Stimulated activated CD8-positive, alpha-beta memory T cell treated with anti-CD3 and anti-CD28 coated beads, Interleukin-4, amount 100 ng/mL, for 4 hours (primary cell): ENCODE data around the gene PROM1.

Experiments
- DNase-seq, 2 donors: peaks; one replicate each; pipeline ENCODE4 v3.0.0-alpha.2; 2020; ENCODE audit warnings: low read depth in 2 of 2, low spot score in 1 of 2

PROM1 gene

DNA sequence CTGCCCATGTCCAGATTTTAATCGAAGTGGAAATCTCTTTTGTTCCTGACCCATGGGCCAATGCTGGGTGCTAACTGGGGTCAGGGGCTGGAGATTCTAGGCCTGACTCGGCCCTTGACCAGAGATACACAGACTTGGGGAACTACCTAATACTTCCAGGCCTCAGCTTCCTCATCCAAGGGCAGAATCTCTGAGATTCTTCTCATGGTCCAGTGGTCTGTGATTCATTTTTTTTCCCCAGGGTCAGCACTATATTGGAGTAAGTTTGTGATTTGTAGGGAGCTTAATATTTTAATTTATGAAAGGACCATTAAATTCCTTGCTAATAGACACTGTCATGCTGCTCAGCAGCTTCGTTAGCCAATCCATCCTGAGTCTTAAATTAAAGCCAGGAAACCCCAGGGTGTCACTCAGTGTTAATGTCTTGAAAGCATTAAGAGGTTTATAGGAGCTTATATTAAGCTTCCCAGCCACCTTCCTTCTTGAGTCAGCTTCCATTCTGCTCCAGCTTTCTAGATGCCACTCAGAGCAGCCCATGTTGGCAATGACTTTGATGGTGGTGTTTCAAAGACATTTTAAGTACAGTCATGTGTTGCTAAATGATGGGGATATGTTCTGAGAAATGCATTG lies 27.0 kb upstream of the PROM1 start:
- DNase-seq, result no peak

DNA sequence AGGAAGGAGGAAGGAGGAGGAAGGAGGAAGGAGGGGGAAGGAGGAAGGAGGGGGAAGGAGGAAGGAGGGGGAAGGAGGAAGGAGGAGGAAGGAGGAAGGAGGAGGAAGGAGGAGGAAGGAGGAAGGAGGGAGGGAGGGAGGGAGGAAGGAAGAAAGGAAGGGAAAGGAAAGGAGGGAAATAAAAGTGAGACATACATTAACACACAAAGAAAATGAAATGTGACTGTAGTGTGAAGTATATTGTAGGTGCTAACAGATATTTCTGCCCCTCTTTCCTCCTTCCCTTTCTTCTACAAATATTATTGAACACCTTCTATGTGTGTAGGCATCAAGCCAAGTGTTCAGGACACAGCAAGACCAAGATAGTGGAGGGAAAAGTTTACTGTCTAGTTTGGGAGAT lies 26.4 kb upstream of the PROM1 start:
- DNase-seq, result no peak

DNA sequence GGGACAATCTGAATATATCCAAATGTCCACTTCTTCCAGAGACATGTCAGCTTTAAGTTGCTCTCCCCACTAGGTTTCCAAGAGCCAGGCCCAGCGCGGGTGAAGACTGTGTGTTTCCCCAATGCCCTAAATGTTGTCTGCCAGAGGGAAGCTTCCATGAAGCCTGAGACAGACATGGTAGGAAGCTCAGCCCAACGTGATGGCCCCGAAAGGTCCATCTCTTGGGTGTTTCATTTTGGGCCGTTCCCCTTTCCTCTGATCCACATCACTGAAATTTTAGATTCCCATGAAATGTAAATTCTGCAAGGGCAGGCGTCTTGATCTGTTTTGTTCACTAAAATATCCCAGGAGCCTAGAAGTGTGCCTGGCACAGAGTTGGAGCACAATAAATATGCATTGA lies 25.4 kb upstream of the PROM1 start:
- no peak for DNase-seq

DNA sequence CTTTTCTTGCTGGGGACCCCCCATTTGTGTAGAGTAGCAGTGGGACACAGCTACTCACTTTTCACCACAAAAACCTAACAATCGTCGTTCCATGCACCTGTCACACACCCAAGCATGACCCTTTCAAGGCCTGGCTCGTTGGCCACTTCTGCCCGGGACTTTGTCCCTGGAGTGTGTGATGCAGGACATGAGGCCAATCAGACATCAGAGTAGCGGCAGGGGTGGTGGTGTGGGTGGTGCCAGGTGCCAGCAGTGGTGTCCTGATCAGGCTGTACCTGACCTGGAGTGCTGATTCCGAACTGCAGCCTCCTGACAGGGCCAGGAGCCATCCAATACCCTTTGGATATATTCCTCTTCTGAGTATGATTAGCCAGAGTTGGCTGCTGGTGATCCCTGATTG lies 23.1 kb upstream of the PROM1 start:
- DNase-seq, result no peak

DNA sequence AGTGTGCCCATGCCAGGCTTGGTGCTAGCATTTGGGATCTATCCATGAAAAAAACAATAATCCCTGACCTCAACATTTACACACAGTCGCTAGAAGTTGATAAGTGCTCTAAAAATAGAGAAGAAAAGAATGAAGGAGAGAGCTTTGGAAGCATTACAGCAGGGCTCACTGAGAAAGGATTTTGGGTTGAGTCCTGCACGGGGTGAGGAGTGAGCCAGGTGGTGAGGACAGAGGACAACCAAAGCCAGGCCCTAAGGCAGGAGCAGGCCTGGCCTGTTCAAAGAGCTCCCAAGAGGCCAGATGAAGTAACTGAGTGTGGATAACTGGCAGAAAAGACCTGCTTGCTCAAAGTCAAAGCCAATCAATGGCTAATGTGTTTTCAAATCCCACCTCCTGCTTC lies 20.7 kb upstream of the PROM1 start:
- no peak for DNase-seq

DNA sequence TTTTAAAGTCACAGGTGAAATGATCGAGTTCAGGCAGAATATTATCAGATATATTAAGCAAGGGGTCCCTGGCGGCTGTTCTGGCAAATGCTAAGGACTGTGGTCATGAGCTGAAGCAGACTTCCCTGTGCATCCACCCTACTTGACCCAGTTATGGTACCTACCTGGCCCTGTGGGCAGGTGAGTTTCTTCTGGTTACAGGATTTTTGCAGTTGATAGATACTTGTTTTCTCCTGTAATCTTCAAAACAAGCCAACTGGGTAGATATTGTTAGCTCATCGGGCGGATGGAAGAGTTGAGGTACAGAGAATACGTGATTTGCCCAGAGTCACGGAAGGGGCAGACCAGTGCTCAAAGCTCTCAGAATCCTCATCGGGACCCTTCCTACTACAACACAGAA lies 18.5 kb upstream of the PROM1 start:
- DNase-seq, result no peak

DNA sequence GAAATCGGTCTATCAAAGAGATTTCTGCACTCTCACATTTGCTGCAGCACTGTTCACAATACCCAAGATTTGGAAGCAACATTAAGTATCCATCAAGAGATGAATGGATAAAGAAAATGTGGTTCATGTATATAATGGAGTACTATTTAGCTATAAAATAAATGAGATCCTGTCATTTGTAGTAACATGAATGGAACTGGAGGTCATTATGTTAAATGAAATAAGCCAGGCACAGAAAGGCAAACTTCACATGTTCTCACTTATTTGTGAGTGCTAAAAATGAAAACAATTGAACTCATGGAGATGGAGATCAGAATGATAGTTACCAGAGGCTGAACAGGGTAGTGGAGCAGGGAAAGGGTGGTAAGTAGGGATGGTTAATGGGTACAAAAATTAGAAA lies 17.0 kb upstream of the PROM1 start:
- no peak for DNase-seq

DNA sequence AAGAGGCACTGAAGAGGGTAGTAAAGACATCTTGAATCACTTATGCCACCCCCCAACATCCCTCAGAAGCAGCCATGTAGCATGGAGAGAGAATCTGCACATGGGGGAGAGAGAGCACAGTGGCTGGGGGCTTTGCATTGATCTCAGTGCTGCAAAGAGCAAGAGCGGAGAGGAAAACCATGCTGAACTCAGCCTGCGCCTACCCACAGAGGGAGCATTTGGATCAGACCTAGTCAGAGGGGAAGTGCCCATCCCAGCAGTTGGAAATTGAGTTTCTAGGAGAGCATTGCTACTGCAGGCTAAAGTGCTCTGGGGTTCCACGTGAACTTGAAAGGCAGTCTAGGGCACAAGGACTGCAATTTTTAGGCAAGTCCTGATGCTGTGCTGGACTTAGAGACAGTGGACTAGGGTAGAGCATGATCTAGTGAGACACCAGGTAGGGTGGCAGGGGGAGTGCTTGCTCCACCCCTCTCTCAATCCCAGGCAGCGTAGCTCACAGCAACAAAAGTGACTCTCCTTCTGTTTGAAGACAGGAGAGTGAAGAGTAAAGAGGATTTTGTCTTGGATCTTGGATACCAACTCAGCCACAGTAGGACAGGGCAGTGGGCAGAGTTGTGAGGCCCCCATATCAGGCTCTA lies 9.0 kb upstream of the PROM1 start:
- no peak for DNase-seq

DNA sequence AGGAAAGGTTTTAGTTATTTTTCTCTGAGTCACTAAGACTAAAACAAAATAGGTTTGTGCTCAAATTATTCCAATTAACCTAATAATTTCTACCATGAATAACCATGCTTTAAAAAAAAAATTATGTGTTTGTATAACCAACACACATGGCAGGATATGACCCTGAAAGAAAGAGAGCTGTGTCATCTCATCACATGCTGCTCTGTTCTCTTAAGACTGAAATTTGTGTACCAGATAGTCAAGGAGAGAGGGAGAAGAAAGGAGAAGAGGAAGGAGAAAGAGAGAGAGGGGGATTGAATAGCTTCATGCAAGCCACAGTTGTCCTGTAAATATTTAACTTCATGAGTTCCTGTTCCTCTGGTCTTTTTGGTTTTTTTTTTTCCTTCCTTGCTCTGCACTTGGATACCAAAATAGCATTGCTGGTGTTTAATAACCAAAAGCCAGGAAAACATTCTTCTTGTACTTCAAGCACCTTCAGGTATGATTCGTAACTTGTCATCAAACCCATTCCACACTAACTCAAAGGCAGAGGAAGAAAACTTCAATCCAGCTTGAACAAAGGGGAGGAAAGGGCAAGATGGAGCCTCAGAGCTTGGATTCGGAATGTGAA lies 6.4 kb upstream of the PROM1 start:
- DNase-seq, result no peak

DNA sequence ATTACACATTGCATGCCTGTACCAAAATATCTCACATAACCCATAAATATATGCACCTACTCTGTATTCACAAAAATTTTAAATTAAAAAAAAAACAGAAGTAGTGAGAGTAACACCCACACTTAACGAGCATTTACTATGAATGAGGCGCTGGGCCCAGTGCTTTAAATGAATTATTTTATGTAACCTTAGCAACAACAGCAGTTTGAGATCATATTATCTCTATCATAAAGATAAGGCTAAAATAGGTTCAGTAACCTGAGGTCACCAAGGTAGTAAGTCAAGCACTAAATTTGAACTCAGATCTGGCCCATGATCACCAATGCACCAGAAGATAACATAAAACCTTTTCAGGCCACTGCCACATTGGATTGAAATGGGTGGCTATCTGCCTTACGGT lies 5.3 kb upstream of the PROM1 start:
- no peak for DNase-seq

DNA sequence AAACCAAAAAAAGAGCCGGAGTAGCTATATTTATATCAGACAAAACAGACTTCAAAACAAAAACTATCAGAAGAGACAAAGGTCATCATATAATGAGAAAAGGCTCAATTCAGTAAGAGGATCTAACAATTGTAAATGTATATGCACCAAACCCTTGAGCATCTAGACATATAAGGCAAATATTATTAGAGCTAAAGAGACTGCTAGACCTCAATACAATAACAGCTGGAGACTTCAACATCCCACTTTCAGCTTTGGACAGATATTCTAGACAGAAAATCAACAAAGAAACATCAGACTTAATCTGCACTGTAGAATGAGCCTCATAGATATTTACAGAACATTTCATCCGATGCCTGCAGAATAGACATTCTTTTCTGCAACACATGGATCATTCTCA lies 4.8 kb upstream of the PROM1 start:
- no peak for DNase-seq

DNA sequence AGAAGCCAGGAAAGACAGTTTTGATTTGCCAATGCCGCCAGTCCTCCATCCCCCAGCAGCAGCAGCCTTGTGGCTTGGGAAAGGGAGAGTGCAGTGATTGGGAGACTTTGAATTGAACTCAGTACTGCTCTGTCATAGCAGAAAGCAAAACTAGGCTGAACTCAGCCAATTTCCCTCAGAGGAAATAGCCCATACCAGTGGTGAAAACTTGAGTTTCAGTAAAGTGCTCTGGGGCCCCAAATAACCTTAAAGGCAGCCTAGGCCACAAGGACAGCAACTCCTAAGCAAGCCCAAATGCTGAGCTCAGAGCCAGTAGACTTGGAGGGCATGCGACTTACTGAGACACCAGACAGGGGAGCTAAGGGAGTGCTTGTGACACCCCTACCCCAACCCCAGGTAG lies 2.0 kb upstream of the PROM1 start:
- no peak for DNase-seq

DNA sequence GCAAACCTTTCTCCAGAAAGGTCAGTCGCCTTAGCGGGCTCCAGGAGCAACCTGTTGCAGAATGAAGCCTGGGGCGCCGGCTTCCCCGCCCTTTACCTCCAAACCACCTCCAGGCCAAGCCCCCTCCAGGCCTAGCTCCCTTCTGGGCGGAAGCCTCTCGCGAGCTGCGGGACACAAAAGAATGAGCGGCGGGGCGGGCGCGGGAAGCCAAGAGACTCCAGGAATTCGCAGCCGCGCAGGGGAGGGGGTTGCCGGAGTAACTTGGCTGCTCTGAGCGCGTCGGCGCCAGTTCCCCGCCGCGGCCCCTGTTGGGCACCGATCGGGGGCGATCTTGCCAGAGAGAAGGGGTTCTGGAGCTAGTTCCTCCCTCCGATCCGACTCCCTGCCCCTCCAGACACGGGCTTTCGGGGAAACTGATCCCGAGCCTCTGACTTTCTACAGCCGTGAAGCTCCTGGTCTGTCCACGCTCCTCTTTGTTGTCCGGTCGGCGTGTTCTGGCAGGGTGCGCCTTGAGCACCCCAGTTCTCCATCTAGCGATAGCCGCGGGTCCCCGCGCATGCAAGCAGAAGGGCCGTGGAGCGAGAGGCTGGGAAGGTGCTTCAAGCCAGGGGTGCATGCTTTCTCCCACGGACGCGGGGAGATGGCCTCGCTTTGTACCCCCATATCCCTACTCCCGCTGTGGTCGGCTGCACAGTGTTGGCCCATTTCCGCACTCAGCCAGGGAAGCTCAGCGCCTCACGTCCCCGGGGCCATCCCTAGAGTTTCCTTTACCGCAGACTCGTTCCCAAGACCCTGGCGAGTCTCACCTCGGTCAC lies 1.2 kb downstream of the PROM1 start:
- no peak for DNase-seq

DNA sequence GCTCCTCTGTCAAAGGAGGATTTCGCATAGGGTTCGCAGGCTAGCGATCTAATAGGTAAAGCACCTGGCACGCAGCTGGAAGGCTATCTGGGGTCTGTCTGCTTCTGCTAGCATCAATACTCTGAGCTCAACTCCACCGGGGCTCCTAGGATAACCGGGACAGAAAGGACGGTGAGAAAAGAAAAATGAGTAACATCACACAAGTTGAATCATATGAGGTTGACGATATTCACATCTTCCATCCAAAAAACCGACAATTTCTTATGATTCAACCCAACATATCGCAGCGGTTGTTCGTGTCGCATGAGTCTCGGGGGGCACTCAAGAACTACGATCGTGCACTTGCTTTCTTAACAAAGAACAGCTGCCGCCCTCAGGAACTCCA lies 1.8 kb downstream of the PROM1 start:
- no peak for DNase-seq

DNA sequence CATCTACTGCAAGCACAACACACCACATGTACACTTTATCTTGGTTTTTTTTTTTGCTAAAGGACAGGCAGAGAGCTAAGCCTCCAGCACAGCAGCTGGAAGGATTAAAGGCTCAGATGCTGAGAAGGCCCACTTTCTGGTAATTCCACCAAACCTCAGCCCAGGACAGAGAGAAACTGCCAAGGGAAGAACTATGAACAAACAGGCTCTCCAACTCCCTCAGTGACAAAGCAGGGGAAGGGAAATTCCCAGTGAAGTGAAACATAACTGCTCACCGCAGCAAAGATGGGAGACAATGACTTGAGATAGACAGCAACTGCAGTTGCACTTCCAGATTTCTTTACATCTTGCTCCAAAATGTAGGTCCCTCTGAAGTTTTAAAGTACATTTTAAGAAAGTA lies 4.8 kb downstream of the PROM1 start:
- no peak for DNase-seq

DNA sequence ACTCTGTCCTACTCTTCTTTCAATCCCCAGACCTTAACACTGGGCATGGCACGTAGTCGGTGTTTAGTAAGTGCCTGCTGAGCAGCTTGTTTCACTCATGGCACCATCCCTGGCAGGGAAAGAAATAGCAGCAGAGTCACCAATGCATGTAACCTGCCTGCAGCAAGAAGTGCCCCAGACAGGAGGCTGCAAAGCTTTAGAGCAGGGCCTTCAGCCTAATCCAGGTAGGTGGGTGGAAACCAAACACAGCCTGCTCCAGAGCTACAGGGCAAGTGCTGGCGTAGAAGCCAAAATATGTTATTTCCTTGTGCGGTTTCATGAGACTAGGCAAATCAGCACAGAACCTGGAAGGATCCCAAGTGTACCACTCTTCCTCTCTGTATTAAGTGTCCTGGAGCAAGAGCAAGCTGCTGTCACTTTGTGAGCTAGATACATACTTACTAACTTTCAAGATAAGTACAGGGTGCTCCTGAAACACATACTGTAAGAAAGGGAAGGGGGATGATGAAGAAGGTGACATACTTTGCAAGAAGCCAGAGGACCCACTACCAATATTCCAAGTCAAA lies 5.5 kb downstream of the PROM1 start:
- no peak for DNase-seq

DNA sequence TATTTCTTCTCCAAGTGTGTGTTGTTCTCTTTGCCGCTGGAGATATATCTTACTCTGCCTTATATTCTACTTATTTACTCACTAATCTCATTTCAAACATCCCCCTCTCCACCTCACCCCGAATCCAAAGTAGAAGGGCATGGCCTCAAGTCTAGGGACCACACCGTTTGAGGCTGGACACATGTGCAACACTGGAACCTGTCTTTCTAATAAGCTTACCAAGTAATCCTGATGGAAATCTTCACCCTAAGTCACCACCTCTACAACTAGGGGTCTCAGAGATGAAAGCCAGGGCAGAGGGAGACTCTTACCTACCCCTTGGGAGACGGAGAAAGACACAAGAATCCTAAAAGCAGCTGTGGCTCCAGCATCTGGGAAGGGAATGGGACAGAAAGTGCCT lies 6.0 kb downstream of the PROM1 start:
- DNase-seq, result no peak

DNA sequence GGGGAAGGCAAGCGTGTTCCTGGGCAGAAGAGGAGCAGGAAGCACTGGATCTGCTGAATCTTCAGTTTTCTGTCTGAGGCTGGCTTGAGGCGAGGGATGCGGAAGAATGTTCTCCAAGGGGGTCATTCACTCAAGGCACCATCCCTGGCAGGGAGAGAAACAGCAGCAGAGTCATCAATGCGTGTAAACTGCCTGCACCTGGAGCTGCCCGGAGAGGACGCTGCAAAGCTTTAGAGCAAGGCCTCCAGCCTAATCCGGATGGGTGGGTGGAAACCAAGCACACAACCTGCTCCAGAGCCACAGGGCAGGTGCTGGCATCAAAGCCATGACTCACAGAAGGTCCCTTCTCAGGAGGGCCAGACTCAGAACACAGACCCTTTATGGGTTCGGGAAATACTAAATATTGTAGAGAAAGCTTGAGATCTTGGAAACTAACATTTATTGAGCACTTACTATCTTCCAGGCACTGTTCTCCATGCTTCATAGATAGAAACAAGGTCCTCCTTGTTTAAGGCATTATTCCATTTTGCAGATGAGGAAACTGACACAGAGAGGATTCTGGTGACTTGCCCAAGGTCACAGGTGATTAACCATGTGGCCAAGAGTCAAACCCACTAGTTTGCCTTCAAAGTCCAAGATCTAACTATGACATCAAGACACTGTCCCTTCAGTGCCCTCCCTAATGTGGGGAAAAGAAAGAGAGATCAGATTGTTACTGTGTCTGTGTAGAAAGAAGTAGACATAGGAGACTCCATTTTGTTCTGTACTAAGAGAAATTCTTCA lies 7.7 kb downstream of the PROM1 start:
- DNase-seq, result no peak

DNA sequence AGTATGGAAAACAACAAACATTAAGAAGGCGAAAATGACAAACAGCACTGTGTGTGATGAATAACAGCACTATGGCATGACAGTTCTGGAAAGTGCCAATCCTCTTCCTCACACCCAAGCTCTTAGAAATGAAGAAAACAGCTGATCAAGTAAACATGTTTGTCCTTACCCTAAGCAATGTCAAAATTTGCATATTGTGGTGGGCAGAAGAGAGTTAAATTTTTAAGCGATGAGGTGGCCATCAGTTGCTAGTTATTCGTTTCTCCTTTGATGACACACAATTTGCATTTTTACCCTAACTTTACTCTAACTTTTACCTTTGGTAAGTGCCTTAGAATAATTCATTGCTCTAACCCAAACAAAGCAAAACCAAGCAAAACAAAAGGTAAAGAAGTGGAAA lies 8.8 kb downstream of the PROM1 start:
- no peak for DNase-seq

DNA sequence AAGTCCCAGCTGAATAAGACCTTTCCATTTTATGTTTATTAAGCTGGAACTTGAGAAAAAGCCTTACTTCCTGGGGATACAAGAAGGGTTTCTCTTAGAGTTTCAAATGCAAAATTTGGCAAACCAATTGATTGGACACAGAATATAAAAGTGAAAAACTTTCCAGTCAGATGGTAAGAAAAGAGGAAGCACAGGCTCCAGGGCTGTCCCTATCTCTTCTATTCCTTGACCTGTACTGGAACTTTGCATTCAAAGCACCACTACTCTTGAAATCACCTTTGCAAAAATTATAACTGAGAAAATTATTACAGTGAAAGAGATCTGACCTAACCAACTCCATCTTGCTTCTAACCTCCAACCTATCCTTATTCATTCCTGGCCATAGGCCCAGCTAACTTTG lies 11.7 kb downstream of the PROM1 start:
- no peak for DNase-seq

DNA sequence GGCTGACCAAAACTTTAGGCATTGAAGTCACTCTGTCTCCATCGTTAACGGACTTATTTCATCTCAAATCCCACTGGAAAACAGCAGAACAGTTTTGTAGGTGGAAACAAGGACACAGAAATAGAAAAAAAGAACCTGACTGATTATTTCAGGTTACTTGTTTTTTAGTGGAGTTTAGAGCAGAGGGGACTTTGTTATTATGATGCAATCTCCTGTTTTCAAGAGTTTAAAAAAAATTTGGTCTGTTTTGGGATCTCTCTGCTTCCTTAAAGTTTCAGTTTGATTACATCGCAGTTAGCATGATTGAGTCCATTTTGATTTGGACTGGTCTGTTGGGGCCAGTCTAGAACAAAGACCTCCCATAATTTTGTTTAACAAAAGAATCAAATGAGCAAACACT lies 13.6 kb downstream of the PROM1 start:
- DNase-seq, result no peak
